IMR-90 (cell line): ENCODE data around the gene ALCAM. TPM values are rescaled to one million over a fixed set of nuclear protein-coding genes. Genes with fewer than 3 reads are reported as not detected.

Experiments
- ATAC-seq: fragments of 200-7000 bp; cut with Tn5 transposase; 2 replicates; pipeline ENCODE4 v1.9.1; 2020; ENCODE audit warnings: low read depth, mild to moderate bottlenecking, moderate library complexity
- BruUV-seq: library from RNA; stranded (reverse); fragments of 400-500 nt; replicated peaks from 2 replicates; lab custom pipeline; 2021; lab: Mats Ljungman, UMichigan
- CTCF ChIA-PET: fragments of 300-600 bp; formaldehyde crosslinking; extraction: SDS; loops from one replicate; lab custom pipeline; 2021; ENCODE audit warnings: antibody characterized with exemption; lab: Yijun Ruan, JAX
- POLR2A ChIA-PET: fragments of 300-600 bp; sonication (Branson Sonifier 250); formaldehyde crosslinking; loops from one replicate; lab custom pipeline; 2022; ENCODE audit warnings: antibody characterized with exemption; ENCODE audit not compliant: unreplicated experiment; lab: Charles Lee
- DNase-seq: peaks from one replicate; pipeline ENCODE4 v3.0.0; 2013
- H2AFZ ChIP-seq: replicated peaks from 2 replicates; pipeline ENCODE3; 2013; ENCODE audit warnings: low read length, mild to moderate bottlenecking; ENCODE audit not compliant: poor library complexity
- H2AK5ac ChIP-seq: 2 replicates; pipeline ENCODE4 v1.6.1; 2013; ENCODE audit warnings: low read depth, low read length, inconsistent platforms
- H2AK9ac ChIP-seq: replicated peaks from 2 replicates; pipeline ENCODE3; 2013; ENCODE audit warnings: mild to moderate bottlenecking, low read depth, low read length, moderate library complexity; ENCODE audit not compliant: poor library complexity
- H2BK120ac ChIP-seq: 2 replicates; pipeline ENCODE4 v1.6.1; 2013; ENCODE audit warnings: low read depth, low read length, inconsistent platforms
- H2BK15ac ChIP-seq: 3 replicates; pipeline ENCODE4 v1.6.1; 2013; ENCODE audit warnings: low read depth, low read length, inconsistent platforms
- H2BK20ac ChIP-seq: 2 replicates; pipeline ENCODE4 v1.6.1; 2013; ENCODE audit warnings: low read depth, mild to moderate bottlenecking, inconsistent platforms, low read length, moderate library complexity
- H2BK5ac ChIP-seq: 2 replicates; pipeline ENCODE4 v1.6.1; 2013; ENCODE audit warnings: mild to moderate bottlenecking, low read depth, low read length, inconsistent platforms; ENCODE audit not compliant: poor library complexity, severe bottlenecking
- H3K14ac ChIP-seq: replicated peaks from 2 replicates; pipeline ENCODE4 v1.6.1; 2013; ENCODE audit warnings: low read depth, low read length, inconsistent platforms
- H3K18ac ChIP-seq: 2 replicates; pipeline ENCODE4 v1.6.1; 2013; ENCODE audit warnings: low read depth, low read length, control low read depth
- H3K23ac ChIP-seq: 2 replicates; pipeline ENCODE4 v1.6.1; 2013; ENCODE audit warnings: low read depth, low read length, inconsistent platforms
- H3K27ac ChIP-seq: 2 replicates; pipeline ENCODE4 v1.5.1; 2013; ENCODE audit warnings: mild to moderate bottlenecking, control low read depth, low read length; ENCODE audit not compliant: insufficient read depth
- H3K27me3 ChIP-seq: 2 replicates; pipeline ENCODE4 v1.6.1; 2013; ENCODE audit warnings: low read length; ENCODE audit not compliant: control insufficient read depth, insufficient read depth
- H3K36me3 ChIP-seq: 2 replicates; pipeline ENCODE4 v1.6.1; 2013; ENCODE audit warnings: low read length, mixed read lengths; ENCODE audit not compliant: control insufficient read depth, insufficient read depth
- H3K4ac ChIP-seq: 2 replicates; pipeline ENCODE4 v1.6.1; 2013; ENCODE audit warnings: low read depth, low read length, inconsistent platforms
- H3K4me1 ChIP-seq: 2 replicates; pipeline ENCODE4 v1.6.1; 2013; ENCODE audit warnings: low read length, mixed read lengths; ENCODE audit not compliant: control insufficient read depth, insufficient read depth
- H3K4me2 ChIP-seq: 2 replicates; pipeline ENCODE4 v1.6.1; 2013; ENCODE audit warnings: low read depth, mild to moderate bottlenecking, control low read depth, low read length, moderate library complexity
- H3K4me3 ChIP-seq: 2 replicates; pipeline ENCODE4 v1.5.1; 2013; ENCODE audit warnings: low read depth, mild to moderate bottlenecking, control low read depth, low read length, moderate library complexity; ENCODE audit not compliant: insufficient read depth
- H3K56ac ChIP-seq: 2 replicates; pipeline ENCODE4 v1.6.1; 2013; ENCODE audit warnings: low read length, inconsistent platforms; ENCODE audit not compliant: insufficient read depth; ENCODE audit errors: extremely low read depth
- H3K79me1 ChIP-seq, 2 experiments: 2 replicates each; pipeline ENCODE4 v1.6.1; 2013; ENCODE audit warnings: low read length in 2 of 2, inconsistent platforms in 1 of 2, low read depth in 1 of 2
- H3K9ac ChIP-seq: 2 replicates; pipeline ENCODE4 v1.6.1; 2013; ENCODE audit warnings: low read depth, low read length, control low read depth
- H3K9me1 ChIP-seq: 2 replicates; pipeline ENCODE4 v1.6.1; 2013; ENCODE audit warnings: low read length, inconsistent platforms; ENCODE audit not compliant: insufficient read depth
- H3K9me3 ChIP-seq: 2 replicates; pipeline ENCODE4 v1.6.1; 2013; ENCODE audit warnings: low read length; ENCODE audit not compliant: control insufficient read depth, insufficient read depth
- H4K20me1 ChIP-seq: 2 replicates; pipeline ENCODE4 v1.6.1; 2013; ENCODE audit warnings: low read length, inconsistent platforms; ENCODE audit not compliant: insufficient read depth
- H4K5ac ChIP-seq: 2 replicates; pipeline ENCODE4 v1.6.1; 2013; ENCODE audit warnings: mild to moderate bottlenecking, low read depth, low read length, control low read depth
- H4K8ac ChIP-seq, 2 experiments: 2 replicates each; pipeline ENCODE4 v1.6.1; 2013; ENCODE audit warnings: low read depth in 2 of 2, low read length in 2 of 2, control low read depth in 1 of 2, inconsistent platforms in 1 of 2
- H4K91ac ChIP-seq: 2 replicates; pipeline ENCODE4 v1.6.1; 2013; ENCODE audit warnings: low read depth, low read length, inconsistent platforms; ENCODE audit not compliant: insufficient read depth
- BHLHE40 ChIP-seq: fragments of 150-350 bp; IDR thresholded peaks from 2 replicates; pipeline ENCODE4 v1.6.1; 2016; ENCODE audit warnings: mild to moderate bottlenecking, low read depth, low read length
- CEBPB ChIP-seq: IDR thresholded peaks from 2 replicates; pipeline ENCODE4 v1.6.1; 2012; ENCODE audit warnings: low read depth, low read length, improper control_type of control experiment
- CTCF ChIP-seq: conservative IDR thresholded peaks from 2 replicates; pipeline ENCODE4 v1.5.1; 2012; ENCODE audit warnings: mild to moderate bottlenecking, low read depth, low read length, improper control_type of control experiment
- FOS ChIP-seq: fragments of 150-350 bp; IDR thresholded peaks from 2 replicates; pipeline ENCODE4 v1.6.1; 2016; ENCODE audit warnings: low read depth, low read length
- MAFK ChIP-seq: IDR thresholded peaks from 2 replicates; pipeline ENCODE4 v1.6.1; 2012; ENCODE audit warnings: low read depth, low read length, improper control_type of control experiment
- NFE2L2 ChIP-seq: fragments of 150-350 bp; IDR thresholded peaks from 2 replicates; pipeline ENCODE4 v1.6.1; 2016; ENCODE audit warnings: low read depth, mild to moderate bottlenecking, low read length
- POLR2A ChIP-seq: IDR thresholded peaks from 2 replicates; pipeline ENCODE4 v1.6.1; 2012; ENCODE audit warnings: mild to moderate bottlenecking, low read depth, low read length
- RAD21 ChIP-seq: IDR thresholded peaks from 2 replicates; pipeline ENCODE4 v1.6.1; 2012; ENCODE audit warnings: low read length, improper control_type of control experiment
- RCOR1 ChIP-seq: IDR thresholded peaks from 2 replicates; pipeline ENCODE4 v1.6.1; 2012; ENCODE audit warnings: mild to moderate bottlenecking, low read length, improper control_type of control experiment; ENCODE audit not compliant: insufficient replicate concordance
- RFX5 ChIP-seq: IDR thresholded peaks from 2 replicates; pipeline ENCODE4 v1.8.0; 2012; ENCODE audit warnings: low read depth, mild to moderate bottlenecking, low read length, moderate library complexity
- SMC3 ChIP-seq: fragments of 150-350 bp; IDR thresholded peaks from 2 replicates; pipeline ENCODE4 v1.6.1; 2016; ENCODE audit warnings: low read depth, mild to moderate bottlenecking, antibody characterized with exemption, low read length, moderate library complexity
- WGBS, 2 experiments: methylation state at CpG; one replicate each; pipeline versions ENCODE4 v1.1.5 to v1.1.7; 2013; ENCODE audit warnings: missing lambda C conversion rate in 2 of 2; ENCODE audit not compliant: insufficient read length in 1 of 2; ENCODE audit errors: extremely low coverage in 2 of 2; 5-methylcytosine and 5-hydroxymethylcytosine counted together
- dilution Hi-C: fragments of 300-500 bp; cut with HindIII; formaldehyde crosslinking; loops from one replicate; pipeline ENCODE4 v1.14.3; 2018; ENCODE audit warnings: low sequenced_read_pairs; ENCODE audit not compliant: unreplicated experiment
- in situ Hi-C: fragments of 300-500 bp; cut with MboI; formaldehyde crosslinking; loops from 3 replicates; pipeline ENCODE4 v1.14.3; 2019; ENCODE audit warnings: low sequenced_read_pairs, inconsistent platforms, mixed read lengths
- intact Hi-C: fragments of 100-400 bp; cut with micrococcal nuclease; formaldehyde crosslinking; loops from 2 replicates; pipeline ENCODE4 v1.10.0; 2022
- polyA plus RNA-seq, 3 experiments: library from polyadenylated mRNA; depleted of rRNA; stranded (reverse); fragments of >200 nt; gene quantifications; 2 replicates each; pipeline ENCODE4 v1.2.3, GENCODE V29; 2012; ENCODE audit warnings: low replicate concordance in 1 of 3
- total RNA-seq: library from RNA; depleted of rRNA; stranded (reverse); fragments of >200 nt; gene quantifications from 2 replicates; pipeline ENCODE4 v1.2.3, GENCODE V29; 2012

Gene ALCAM
- total and polyA plus RNA-seq, 2 of the 4 experiments (the other 2 are of a cell fraction): 117 to 423 TPM

GRCh38 chr3:105397974-105398373 is 31.3 kb downstream of the ALCAM start:
- ChIA-PET POLR2A (no interaction called here), CTCF (interaction anchor here (0.7 kb wide), 1 partner anchor 800 kb away, joined by 4 read pairs; no protein-coding TSS in a partner anchor)
- no peak overlapping the region for H3K4me2 ChIP-seq
- H2AK5ac ChIP-seq: no peak overlapping the region
- peaks cover 5% of the 10 kb centered on the region for H3K4me1 ChIP-seq
- H4K8ac ChIP-seq: no peak overlapping the region
- H3K23ac ChIP-seq: peak overlapping the region; percentile 8; the same call in 1 of the 2 replicates
- no peak overlapping the region for H2BK20ac ChIP-seq
- no peak overlapping the region for H3K14ac ChIP-seq
- H3K9me3 ChIP-seq: no peaks in the 10 kb centered on the region
- no peak overlapping the region for H3K27ac ChIP-seq
- dilution Hi-C loops: no loop called here
- BruUV-seq: no TSS peak
- no peak overlapping the region for H2AFZ ChIP-seq
- H2AK9ac ChIP-seq: no peak overlapping the region
- DNase-seq (no peak), ATAC-seq (peak; percentile 40; the same call in 1 of the 2 replicates)
- H4K91ac ChIP-seq: no peak overlapping the region
- in situ Hi-C loops: no loop called here
- no peak overlapping the region for H3K18ac ChIP-seq
- H3K4me3 ChIP-seq: no peak overlapping the region
- no peak overlapping the region for H3K4ac ChIP-seq
- intact Hi-C loops: no loop called here
- 0 out of 2 replicates have a peak overlapping the region, but pooled peaks have one; percentile 8 for H3K56ac ChIP-seq
- no peak overlapping the region for H2BK120ac ChIP-seq
- peaks cover 17 to 46% of the 10 kb centered on the region in 2 experiments for H3K79me1 ChIP-seq
- peaks cover 8% of the 10 kb centered on the region; the same call in 1 of the 2 replicates for H4K20me1 ChIP-seq
- H3K9ac ChIP-seq: no peak overlapping the region
- TF ChIP-seq MAFK: no peak
- no peak for TF ChIP-seq BHLHE40
- no peak for TF ChIP-seq RFX5
- no peak for TF ChIP-seq RCOR1
- no peak for TF ChIP-seq POLR2A
- TF ChIP-seq CEBPB: no peak
- TF ChIP-seq NFE2L2: no peak
- TF ChIP-seq FOS: no peak
- TF ChIP-seq CTCF: no peak
- TF ChIP-seq SMC3: no peak
- no peak for TF ChIP-seq RAD21
- H3K27me3 ChIP-seq: no peaks in the 10 kb centered on the region
- H2BK15ac ChIP-seq: no peak overlapping the region
- WGBS, 2 experiments: 100% methylated on average over 1 of the region's 1 CpG; no CpG with 5 or more reads in 1 of the 2 experiments
- H3K9me1 ChIP-seq: peaks cover 12% of the 10 kb centered on the region
- peak overlapping the region; percentile 0 for H2BK5ac ChIP-seq
- H4K5ac ChIP-seq: no peak overlapping the region
- H3K36me3 ChIP-seq: no peaks in the 10 kb centered on the region
